Activated CD4-positive, alpha-beta T cell treated with anti-CD3 and anti-CD28 coated beads, Interleukin-2, Interleukin-4, amounts not matched to agents 100 ng/mL and 50 ng/mL, durations not matched to agents 16 hours and 8 hours (primary cell): ENCODE measurements around the gene NTN1.

ENCODE experiments used
- DNase-seq: peaks from one replicate; pipeline ENCODE4 v3.0.0-alpha.2; 2020; ENCODE audit warnings: low spot score

The NTN1 gene

DNA sequence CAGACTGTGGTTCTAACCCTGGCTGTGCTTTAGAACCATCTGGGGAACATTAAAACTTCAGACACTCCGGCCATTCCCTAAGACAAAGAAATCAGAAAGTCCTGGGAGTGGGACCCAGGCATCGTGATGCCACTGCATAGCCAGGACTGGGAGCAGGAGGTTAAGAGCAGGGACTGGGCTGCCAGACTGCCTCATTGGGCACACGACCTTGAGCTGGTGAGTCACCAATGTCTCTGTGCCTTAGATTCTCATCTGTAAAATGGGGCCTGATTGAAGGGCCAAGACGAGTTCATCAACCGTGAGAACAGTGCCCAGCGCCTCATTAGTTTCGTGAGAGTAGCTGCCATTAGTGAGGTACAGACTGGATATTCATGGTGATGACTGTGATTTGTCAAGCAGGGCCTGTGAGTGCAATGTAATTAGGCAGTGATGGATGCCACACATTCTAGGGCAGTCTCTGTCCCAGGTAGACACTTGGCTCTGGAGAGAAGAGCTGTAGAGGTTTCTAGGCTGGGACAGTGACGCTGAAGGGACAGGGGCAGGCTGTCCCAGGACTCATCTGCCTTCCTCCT, 196.8 kb downstream of the NTN1 start:
- no peak for DNase-seq

- no peak for DNase-seq
Measured at GRCh38 chr17:9218911-9219310, 197.6 kb downstream of the NTN1 start.

DNA sequence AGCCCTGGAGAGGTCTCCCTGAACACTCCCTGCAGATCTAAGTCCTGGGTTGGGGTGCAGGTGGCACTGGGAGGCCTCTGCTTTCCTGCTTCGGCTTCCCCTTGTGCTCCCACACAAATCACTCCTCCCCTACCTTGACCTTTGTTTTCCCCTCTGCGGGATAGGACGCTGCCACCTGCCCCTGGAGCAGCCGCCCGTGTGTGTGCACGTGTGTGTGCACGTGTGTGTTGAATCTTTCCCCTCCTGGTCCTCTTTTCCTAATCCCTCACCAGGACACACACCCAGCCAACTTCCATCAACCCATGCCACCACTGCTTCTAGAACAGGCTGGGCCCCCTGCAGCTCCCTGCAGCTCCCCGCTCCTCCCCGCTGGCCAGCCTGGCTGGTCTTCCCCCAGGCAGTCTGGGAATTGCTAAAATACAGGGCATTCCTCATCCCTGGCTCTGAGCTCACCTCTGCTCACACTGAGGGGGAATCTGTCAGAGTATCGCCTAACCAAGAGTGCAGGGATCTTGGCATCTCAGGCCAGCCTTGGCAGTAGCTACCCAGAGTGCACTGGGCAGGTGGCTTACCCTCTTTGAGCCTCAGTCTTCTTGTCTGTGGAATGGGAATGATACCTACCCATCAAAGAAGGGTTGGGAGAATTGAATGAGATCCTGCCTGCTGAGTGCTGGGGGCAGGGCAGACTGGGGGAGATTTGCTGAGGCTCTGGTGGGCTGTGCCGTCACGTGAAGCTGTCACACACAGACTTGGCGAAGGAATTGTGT, 198.5 kb downstream of the NTN1 start:
- no peak for DNase-seq

DNA sequence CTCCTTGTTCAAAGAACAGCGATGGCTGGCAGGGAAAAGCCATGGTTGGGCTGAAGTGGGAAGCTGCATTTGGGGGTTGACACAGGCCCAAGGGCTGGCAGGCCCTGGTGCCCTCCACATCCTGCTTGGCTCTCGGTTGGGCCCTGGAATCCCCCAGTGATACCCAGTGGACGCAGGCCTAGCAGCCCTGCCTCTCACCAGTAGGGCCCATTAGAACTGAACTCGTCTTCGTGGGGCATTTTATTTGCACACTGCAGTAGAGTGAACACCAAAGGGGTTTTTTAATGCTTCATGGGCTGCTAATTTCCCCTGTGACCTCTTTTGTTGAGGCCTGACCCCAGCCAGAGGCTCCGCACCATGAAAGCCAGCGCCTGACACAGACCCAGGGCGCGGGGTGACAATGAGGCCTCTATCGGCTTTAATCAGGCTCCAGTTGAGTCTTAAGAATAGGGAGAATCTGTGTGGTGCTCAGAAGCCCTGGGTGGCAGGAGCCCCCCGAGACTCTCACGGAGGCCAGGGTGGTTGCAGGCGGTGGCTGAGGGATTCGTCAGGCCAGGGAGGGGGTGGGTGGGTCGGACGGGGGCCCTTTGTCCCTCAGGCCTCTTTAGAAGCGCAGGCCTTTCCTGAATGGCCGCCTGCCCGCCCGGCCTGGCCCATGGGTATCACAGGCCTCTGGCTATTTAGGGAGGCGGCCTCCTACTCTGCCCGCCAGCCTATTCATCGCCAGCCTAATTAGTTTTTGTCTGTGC, 199.3 kb downstream of the NTN1 start:
- no peak for DNase-seq

DNA sequence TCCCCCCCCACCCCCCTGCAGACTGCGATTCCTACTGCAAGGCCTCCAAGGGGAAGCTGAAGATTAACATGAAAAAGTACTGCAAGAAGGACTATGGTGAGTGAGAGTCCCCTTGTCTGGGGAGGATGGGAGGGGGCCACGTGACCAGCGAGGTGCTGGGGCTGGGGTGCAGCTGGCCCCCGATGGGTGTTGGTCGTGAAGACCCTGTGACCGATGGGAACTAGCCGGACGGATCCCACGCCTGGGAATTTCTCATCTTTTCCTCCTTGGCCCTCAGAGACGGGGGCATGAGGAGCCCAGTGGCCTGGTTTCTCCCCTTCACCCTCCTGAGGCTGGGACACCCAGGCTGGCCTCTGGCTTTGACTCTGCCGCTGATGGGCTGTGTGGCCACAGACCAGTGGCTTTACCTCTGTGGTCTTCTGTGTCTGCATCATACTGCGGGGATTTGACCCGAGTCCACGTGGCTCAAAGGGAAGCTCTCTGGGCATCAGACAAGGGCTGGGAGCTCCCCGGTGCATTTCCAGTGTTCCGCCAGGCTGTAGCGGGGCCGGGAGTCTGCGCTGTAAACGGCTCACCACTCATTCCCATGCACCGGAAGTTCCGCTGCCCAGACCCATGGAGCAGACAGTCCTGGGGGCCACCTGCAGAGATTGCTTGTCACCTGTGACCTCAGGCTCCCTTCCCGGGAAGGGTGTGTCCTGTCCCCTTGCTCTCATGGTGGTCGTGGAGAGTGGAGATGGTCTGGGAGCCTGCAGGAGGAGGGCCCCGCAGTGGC, 200.0 kb downstream of the NTN1 start:
- no peak for DNase-seq

DNA sequence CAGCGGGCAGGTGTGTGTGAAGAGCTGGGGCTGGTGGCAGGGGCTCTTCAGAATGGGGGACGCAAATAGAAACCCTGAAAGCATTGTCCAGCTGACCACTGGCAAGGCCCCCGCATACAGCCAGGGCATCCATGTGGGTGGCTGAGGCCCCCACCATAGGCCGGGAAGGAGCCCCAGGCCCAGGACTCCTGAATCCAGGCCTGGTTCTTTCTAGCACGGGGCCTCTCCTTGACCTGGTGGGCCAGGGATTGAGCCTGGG, 200.5 kb downstream of the NTN1 start:
- no peak for DNase-seq

GRCh38 chr17:9223531-9223930, 202.2 kb downstream of the NTN1 start:
- DNase-seq = no peak

- no peak for DNase-seq
Measured at GRCh38 chr17:9224485-9224884, 203.2 kb downstream of the NTN1 start.

DNA sequence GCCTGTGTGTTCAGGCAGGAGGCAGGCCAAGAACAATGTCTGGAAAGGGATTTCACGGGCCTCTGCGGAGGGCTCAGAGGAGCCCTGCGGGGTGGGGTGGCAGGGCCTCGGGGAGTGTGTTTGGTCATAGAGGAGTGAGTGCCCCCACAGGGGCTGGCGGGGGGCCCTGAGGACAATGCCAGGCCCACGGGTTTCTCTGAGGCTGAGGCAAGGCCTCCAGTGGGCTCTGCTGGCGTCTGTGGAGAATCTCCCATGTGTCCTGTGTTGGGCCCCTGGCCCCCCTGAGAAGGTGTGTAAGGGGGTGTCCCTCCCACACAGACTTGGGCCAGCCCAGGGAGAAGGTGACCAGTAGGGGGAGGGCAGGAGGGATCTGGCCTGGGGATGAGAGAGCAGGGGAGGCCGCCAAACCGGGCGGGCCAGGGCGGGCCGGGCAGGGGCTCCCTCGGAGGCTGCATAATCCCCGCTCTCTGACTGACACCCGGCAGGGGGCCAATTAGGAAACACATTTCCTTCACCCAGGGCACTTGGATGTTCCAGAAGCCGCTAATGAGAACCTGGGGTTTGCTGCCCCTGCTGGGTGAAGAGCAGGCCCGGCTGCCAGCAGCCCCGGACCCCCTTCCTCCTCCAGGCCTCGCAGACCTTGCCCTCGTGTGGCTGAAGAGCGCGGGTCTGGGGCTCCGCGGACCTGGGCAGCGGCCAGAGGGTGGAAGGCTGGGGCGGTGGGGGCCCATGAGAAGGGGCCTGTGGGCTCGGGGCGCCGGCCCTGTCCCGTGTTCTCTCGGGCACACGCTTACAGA, 204.2 kb downstream of the NTN1 start:
- no peak for DNase-seq

DNA sequence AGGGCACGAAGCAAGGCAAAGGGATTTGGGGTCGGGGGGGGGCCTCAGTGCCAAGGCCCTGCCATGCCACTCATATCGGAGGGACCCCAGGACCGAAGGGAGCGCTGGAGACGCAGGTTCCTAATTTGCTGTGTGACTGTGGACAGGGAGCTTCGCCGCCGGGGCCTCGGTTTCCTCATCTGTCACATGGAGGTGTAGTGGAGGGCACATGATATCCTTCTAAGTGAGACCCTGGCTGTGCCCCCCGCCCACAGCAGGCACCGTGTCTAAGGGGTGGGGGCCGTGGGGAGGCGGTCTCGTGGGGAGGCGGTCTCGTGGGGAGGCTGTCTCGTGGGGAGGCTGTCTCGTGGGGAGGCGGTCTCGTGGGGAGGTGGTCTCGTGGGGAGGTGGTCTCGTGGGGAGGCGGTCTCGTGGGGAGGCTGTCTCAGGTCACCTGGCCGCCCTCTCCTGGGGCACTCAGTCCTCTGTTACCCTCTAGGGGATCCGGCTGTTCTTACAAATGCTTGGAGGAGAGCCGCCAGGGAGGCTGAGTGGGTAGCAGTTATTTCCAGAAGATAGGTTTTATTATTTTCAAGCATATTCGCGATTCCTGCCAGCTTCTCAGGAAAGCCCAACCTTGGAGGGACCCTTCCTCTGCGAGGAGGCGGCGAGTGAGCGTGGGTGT, 205.0 kb downstream of the NTN1 start:
- DNase-seq = no peak

- no peak for DNase-seq
Measured at GRCh38 chr17:9226794-9227135, 205.5 kb downstream of the NTN1 start.

DNA sequence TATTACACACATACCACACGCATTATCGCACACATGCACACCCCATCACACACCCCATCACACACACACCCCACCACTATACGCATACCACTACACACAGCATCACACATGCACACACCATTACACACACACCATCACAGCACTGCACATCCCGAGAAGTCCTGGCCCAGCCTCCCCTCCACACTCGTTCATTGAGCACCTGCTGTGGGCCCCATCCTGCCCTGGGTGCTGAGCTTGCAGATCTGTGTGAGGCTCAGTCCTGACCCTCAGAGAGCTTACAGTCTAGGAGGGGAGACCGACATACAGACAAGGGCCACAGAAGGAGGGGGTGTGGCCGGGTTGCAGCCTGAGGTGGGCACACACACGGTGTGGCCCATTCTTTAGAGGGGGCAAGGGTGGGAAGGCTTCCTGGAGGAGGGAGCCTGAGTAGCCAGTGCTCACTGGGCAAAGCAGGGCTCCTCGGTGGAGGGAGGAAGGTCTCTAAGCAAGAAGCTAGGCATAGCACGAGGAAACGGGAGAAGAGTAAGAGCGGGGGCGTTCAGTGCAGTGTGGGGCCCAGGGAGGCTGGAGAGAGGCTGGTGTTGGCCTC, 206.6 kb downstream of the NTN1 start:
- no peak for DNase-seq

GRCh38 chr17:9228408-9229159, 207.3 kb downstream of the NTN1 start:
- DNase-seq = peak; percentile 24

DNA sequence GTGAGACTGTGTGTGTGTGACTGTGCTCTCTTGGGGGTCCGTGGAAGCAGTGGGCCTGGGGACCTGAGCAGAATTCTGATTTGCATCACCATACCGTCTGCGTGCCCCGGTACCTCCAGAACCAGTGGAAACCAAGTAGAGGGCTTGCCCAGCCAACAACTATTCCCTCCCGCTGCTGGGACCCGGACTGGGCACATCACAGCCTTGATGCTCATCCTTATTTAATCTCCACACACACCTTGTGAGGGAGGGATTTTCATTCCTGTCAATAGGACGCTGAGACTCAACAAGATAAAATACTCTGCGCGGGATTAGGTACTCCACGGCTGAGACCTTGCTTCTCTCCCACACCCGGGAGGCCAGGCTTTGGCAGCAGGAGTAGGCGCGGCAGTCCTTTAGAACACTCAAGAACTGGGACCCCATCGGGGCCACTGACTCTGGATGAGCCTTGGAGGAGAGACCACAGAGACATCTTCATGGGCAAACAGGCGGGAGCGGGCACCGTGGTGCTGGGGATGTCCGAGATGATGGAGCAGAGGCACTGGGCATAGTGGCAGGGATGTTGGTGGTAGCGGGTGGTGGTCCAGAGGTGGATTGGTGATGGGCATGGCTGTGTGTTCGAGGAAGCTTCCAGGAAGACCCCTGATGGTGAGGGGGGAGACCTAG, 208.0 kb downstream of the NTN1 start:
- DNase-seq = no peak

GRCh38 chr17:9229826-9230201, 208.5 kb downstream of the NTN1 start:
- no peak for DNase-seq

- DNase-seq = no peak
Measured at GRCh38 chr17:9230346-9230745, 209.0 kb downstream of the NTN1 start.

GRCh38 chr17:9230861-9231260, 209.6 kb downstream of the NTN1 start:
- no peak for DNase-seq

DNA sequence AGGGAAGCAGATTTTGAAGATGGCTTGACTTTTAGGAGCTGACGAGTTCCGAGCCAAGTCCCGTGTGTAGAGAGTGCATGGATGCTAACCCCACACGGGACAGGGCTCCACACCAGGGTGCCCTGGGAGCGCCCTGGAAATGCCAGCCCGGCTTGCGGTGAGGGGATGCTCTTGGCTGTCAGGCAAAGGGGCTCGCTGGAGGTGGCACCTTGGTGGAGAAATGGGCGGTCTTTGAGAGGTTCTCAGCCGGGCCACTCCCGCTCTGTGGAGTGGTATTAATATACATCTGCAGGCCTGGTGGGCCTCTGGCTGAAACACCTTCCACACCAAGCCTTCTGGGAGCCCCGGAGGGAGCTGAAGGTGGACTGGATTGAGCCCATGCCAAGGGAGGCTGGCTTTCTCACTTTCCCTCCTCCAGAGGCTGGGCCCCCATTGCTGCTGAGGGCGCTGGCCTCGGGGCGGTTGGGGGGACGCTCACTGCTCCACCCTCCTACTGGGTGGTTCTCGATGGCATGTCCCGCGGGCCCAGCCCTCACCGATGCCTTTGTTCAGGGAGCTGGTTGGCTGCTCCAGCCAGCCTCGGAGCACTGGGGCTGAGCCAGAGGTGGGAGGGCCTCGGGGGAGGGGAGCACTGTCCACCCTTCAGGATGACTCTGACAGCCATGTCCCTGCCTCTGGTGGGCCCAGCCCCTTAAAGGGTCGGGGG, 210.3 kb downstream of the NTN1 start:
- DNase-seq = no peak

GRCh38 chr17:9232155-9232475, 210.8 kb downstream of the NTN1 start:
- no peak for DNase-seq
